Mononuclear cell (primary cell): ENCODE data around the gene KANSL1L. TPM values are rescaled to one million over a fixed set of nuclear protein-coding genes. Genes with fewer than 3 reads are reported as not detected.

Experiments used
- H3K27me3 ChIP-seq: 2 replicates; pipeline ENCODE4 v1.6.0; 2011; ENCODE audit warnings: low read length, control low read depth; ENCODE audit not compliant: insufficient read depth
- H3K4me1 ChIP-seq: 2 replicates; pipeline ENCODE4 v1.5.1; 2011; ENCODE audit warnings: mild to moderate bottlenecking, low read length, control low read depth; ENCODE audit not compliant: insufficient read depth
- H3K4me3 ChIP-seq: 2 replicates; pipeline ENCODE4 v1.5.1; 2011; ENCODE audit warnings: mild to moderate bottlenecking, low read length, moderate library complexity
- H3K9me3 ChIP-seq: 2 replicates; pipeline ENCODE4 v1.5.1; 2011; ENCODE audit warnings: low read depth, mild to moderate bottlenecking, control low read depth, low read length
- total RNA-seq: library from RNA; depleted of rRNA; stranded (reverse); fragments of >200 nt; gene quantifications from one replicate; pipeline ENCODE4 v1.2.3, GENCODE V29; 2012

The KANSL1L gene
- total RNA-seq, 1 donor = 15.4 TPM

DNA sequence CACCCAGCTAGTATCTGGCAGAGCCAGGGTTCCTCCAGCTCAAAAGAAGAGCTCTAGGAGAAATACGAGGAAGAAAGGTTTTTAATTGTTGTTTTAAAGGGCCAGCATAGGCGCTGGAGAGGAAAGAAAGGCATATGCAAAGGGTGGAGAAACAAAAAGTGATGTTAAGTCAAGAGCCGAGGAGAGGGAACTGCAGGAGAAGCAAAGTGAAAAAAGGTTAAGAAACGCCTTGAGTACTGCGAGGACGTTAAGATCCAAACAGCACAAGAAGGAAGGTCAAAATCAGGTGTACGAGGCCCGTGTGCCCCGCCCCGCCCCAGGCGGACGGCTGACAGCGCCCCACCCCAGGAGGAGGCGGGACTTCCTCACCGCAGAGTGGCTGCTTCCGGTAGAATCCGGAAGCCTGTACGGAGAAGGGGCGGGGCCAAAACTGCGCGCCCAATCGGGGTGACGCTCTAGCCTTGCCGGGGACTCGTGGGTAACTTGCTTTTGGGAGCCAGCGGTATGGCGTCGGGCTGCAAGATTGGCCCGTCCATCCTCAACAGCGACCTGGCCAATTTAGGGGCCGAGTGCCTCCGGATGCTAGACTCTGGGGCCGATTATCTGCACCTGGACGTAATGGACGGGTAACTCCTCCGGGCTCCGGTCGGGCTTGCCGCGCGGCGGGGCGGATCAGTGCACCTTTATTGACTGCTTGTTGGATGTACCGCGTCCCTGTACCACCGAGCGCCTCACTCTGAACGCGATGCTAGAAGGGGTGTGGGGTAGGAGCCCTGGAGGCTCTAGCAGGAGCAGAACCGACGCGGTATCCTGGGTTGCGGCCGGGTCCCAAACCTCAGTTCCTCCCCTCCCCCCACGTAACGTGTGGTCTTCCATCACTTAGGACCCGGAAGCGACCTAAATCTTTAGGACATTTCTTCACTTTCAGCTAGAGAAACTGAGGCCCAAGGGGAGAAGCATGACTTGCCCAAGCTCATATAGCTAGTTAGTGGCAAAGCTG, 168.8 kb downstream of the KANSL1L start, which contains the start of gene RPE:
TSS of gene RPE (plus strand) at position 481 of the 1,000 bp plus-strand sequence. CDS start at position 505, 24 bp downstream.
- H3K9me3 ChIP-seq = no peaks in the 10 kb centered on the region
- H3K4me1 ChIP-seq = peaks cover 42% of the 10 kb centered on the region

DNA sequence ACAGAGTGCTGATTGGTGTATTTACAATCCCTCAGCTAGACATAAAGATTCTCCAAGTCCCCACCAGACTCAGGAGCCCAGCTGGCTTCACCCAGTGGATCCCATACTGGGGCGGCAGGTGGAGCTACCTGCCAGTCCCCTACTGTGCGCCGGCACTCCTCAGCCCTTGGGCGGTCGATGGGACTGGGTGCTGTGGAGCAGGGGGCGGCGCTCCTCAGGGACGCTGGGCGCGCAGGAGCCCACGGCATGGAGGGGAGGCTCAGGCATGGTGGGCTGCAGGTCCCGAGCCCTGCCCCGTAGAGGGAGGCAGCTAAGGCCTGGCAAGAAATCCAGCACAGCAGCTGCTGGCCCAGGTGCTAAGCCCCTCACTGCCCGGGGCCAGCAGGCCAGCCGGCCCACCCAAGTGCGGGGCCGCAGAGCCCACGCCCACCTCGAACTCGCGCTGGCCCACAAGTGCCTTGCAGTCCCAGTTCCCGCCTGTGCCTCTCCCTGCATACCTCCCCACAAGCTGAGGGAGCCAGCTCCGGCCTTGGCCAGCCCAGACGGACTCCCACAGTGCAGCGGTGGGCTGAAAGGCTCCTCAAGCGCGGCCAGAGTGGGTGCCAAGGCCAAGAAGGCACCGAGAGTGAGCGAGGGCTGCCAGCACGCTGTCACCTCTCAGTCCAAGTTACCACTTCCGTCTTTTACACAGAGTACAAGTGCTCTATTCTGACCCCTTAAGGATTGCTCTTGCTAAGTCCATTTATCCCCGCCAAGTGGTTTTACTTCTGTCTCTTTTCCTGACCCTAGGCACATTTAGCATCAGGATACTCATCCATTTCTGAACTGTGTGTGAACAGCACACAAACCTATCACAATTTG, 170.5 kb downstream of the KANSL1L start:
- Histone ChIP-seq H3K9me3 (no peaks in the 10 kb centered on the region), H3K4me3 (no peak overlapping the region), H3K27me3 (no peaks in the 10 kb centered on the region), H3K4me1 (peaks cover 35% of the 10 kb centered on the region)

More for the DNA sequence above, 168.8 kb downstream of the KANSL1L start, which contains the start of gene RPE:
- no peaks in the 10 kb centered on the region for H3K27me3 ChIP-seq
- peak within 1 kb of the TSS; percentile 97 for H3K4me3 ChIP-seq

DNA sequence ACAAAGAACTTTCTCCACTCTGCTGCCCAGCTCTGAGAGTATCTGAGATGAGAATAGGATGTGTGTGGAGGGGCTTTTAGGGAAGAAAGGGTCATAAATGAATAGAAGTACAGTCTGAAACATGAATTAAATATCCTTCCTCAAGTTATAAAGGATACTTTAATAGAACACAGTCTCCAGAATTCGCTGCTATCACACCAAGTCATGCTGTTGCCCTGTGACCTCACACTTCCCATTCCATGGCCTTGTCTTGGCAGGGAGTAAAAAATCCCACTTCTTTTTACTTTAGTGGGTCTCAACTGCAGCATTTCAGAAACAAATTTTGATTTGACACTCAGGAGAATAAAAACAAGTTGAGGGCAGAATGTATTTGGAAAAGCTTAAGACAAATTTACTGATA, 172.6 kb downstream of the KANSL1L start:
- H3K4me1 ChIP-seq = peaks cover 14% of the 10 kb centered on the region
- no peak overlapping the region for H3K4me3 ChIP-seq
- no peaks in the 10 kb centered on the region for H3K9me3 ChIP-seq
- H3K27me3 ChIP-seq = peaks cover 4% of the 10 kb centered on the region

DNA sequence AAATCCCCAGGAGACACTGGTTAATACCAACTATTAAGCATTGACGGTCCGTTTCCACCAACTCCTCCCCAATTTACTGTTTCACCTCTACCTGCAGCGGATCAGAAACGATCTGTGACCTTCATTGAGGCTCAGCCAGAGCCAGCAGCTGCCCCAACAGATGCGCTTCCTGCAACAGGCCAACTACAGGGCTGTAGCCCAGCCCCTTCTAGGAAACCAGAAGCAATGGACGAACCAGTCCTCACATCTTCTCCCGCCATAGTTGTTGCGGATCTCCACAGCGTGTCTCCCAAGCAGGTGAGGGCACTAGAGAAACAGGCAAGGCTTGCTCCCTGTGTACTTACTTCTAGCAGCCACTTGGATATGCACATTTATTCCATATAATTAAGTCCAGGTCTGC, 177.2 kb downstream of the KANSL1L start:
- Histone ChIP-seq H3K4me3 (no peak overlapping the region), H3K9me3 (no peaks in the 10 kb centered on the region), H3K4me1 (no peaks in the 10 kb centered on the region), H3K27me3 (peaks cover 4% of the 10 kb centered on the region)

DNA sequence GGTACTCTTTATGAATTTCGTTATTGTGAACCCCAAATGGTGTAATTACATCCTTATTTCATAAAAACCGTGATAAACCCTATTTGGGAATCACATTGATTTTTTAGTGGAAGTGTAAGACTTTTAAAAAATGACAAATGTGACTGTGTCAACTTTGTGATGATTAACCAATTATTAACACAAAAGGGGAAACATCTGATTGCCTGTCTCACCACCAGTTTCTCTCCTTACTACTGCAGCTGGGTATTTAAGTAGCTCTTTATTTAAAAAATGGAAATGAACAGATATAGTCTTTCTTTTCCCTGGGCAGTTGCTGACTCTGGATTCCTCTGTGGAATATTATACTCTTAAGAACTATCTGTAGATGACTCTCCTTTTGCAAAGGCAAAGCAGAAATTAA, 180.4 kb downstream of the KANSL1L start:
- Histone ChIP-seq H3K4me3 (no peak overlapping the region), H3K27me3 (peaks cover 9% of the 10 kb centered on the region), H3K4me1 (peaks cover 12% of the 10 kb centered on the region), H3K9me3 (no peaks in the 10 kb centered on the region)

DNA sequence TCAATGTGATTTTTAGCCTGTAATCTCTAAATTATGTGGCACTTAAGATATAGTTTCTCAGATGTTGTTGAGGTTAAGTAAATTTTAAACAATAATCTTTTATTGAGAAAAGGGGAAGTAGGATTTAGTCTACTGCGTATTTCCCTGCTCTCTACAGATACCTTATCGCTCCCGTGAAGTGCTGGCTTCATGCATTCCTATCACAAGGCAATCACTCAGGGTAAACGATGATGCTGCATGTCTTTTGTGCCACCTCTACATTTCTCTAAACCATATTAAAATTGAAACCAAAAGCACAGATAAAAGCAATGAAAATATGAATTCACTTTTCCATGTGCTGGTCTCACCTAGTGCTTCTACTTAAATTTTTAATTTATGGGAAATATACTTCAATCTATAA, 183.2 kb downstream of the KANSL1L start:
- H3K9me3 ChIP-seq = no peaks in the 10 kb centered on the region
- H3K27me3 ChIP-seq = peaks cover 9% of the 10 kb centered on the region
- H3K4me1 ChIP-seq = peaks cover 16% of the 10 kb centered on the region
- H3K4me3 ChIP-seq = no peak overlapping the region

DNA sequence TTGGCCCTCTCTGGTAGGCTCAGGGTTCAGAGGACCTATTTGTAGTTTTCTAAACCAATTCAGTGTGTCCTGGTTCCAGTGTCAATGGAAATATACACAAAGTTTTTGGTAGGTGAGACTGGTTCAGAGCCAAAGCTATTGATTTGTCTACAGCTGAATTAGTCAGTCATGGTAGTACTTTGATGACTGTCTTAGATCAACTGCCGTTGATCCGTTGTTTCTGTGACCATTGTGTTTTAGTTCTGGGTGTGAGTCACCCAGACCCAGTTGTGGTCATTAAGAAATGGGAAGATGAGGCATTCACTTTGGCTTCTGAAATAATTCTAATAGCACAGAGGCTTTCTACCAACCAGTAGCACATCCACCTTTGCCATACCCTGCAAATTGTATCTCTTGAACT, 184.8 kb downstream of the KANSL1L start:
- Histone ChIP-seq H3K4me3 (no peak overlapping the region), H3K4me1 (peaks cover 16% of the 10 kb centered on the region), H3K27me3 (peaks cover 12% of the 10 kb centered on the region), H3K9me3 (no peaks in the 10 kb centered on the region)

DNA sequence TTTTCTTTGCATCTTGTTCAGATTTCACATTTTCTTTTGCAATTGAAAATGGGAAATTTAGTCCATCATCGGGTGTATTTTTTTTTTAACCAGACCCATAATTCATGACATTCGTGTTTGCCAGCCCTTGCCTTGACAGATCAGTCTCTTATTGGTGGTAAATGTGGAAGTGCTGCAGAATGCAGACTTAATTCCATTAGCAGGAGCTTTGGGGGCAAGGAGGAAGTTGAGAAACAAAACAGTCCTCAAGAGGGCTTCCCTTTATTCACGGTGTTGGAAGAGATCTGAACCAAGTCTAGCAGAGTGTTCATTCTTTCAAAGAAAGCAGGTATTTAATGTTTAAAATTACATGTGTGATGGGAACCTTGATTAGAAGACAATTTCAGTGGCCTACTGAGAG, 185.3 kb downstream of the KANSL1L start:
- peaks cover 12% of the 10 kb centered on the region for H3K27me3 ChIP-seq
- no peak overlapping the region for H3K4me3 ChIP-seq
- peaks cover 16% of the 10 kb centered on the region for H3K4me1 ChIP-seq
- H3K9me3 ChIP-seq = no peaks in the 10 kb centered on the region

DNA sequence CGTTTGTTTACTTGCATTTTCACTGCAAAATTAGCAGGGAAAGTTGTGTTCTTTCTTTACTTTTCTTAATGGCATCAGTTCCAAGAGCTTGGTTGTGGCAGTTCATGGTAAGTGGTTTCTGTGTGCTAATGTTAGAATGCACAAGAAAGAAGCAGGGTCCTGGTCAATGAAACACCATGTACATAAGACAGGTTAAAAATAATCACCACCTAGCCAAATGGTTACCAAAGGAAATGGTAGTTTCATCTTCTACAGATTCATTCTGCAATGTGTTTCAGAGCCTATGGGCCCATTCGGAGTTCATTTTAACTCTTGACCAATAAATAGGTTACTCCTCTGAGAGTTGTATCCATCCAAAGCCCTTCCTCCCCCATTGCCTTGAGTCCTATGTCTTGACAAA, 186.9 kb downstream of the KANSL1L start:
- H3K4me3 ChIP-seq = no peak overlapping the region

DNA sequence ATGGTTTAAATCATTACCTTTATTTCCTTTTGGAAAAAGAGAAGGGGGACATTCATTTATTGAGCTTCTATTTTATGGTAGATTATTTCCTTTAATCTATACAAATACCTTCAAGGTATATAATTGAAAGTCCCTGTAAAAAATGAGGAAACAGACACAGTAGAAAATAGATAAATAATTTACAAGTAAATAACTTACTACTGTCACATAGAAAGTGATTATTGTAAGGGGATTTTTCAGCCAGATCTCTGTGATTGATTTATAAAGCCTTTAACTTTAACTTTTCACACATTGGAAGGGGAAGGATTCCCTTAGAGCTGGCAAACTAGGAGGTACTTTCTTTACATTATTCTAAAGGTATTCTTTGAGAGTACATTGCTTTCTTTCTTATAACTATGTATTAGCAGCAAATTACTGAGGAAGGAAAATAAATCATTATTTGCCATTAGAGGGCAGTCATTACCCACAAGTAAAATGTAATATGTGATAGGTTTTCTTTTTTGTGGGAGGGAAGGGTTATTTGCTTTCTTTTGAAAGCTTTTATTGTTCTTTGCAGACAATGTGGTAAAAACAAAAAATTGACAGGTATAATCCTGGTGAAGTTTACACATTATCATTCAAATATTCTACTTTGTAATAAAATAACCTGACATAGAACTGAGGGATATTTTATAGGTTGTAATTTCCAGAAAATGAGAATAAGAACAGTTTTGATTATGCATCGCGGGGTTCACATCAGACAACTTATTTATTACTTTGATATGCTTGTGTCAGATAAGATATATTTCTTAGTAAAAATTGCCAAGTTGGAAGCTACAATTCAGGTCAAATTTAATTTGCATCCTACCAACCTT, 193.6 kb downstream of the KANSL1L start:
- peaks cover 3% of the 10 kb centered on the region for H3K27me3 ChIP-seq
- H3K9me3 ChIP-seq = no peaks in the 10 kb centered on the region
- H3K4me3 ChIP-seq = no peak overlapping the region
- no peaks in the 10 kb centered on the region for H3K4me1 ChIP-seq

More for the DNA sequence above, 186.9 kb downstream of the KANSL1L start:
- H3K27me3 ChIP-seq = peaks cover 12% of the 10 kb centered on the region
- no peaks in the 10 kb centered on the region for H3K9me3 ChIP-seq
- H3K4me1 ChIP-seq = peaks cover 16% of the 10 kb centered on the region

DNA sequence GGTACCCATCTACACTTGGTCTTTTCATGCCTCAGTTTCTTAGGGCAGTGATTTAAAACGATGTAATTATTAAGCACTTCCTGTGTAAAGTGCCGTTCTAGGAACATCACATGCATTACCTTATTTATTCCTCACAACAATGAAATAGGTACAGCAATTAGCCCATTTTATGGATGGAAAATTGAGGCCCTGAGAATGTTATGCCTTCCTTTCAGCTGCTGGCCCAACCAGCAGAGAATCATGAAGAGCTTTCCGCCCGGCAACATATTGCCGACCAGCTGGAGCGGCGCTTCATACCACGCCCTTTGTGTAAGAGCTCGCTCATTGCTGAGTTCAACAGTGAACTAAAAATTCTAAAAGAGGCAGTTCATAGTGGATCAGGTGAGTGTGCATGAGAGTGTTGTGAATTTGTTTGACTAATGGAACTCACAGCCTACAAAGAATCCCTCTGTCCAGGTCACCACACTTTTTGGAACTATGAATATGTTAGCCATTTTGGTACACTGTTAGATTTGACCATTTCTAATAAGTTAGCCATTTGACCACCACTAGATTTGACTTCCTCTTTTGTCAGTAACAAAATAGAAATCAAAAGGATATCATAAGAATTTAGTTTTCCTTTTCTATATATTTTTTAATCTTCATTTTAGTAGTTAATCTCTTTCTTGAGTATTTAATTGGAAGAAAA, 194.4 kb downstream of the KANSL1L start:
- Histone ChIP-seq H3K4me3 (no peak overlapping the region), H3K9me3 (no peaks in the 10 kb centered on the region), H3K27me3 (peaks cover 2% of the 10 kb centered on the region), H3K4me1 (no peaks in the 10 kb centered on the region)

DNA sequence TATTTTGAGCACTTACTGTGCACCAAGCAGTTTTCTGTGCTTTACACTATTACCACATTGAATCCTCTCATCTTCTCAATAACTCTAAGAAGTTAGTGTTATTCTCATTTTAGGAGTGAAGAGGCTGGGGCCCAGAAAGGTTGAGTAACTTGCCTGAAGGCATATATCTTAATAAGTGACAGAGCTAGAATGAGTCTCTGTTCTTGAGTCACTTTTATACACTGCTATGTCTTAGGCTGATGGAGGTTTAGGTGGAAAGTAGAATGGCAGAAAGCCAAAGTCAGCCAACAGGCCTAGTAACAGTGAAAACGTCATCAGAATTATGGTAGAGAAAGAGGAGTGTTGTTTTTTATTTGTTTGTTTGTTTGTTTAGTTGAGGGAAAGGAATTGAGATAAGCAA, 196.6 kb downstream of the KANSL1L start:
- H3K4me3 ChIP-seq = no peak overlapping the region
- no peaks in the 10 kb centered on the region for H3K9me3 ChIP-seq
- no peaks in the 10 kb centered on the region for H3K4me1 ChIP-seq
- H3K27me3 ChIP-seq = peaks cover 3% of the 10 kb centered on the region

DNA sequence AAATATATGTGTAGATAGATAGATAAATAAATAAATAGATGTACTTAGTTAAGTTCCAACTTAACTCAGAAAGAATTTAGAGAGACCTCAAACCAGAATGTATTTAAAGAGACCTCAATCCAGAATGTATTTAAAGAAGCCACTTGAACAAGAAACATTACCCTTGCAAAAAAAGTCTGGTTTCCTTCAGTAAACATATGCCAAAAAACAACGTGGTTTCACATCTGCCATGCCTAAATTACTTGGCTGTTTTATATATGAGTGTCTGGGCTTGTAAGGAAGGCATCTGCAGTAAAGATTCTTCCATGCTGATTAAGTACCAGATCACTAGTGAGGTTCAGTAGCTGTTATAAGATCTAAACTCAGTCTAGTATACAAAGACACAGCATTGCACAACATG, 197.9 kb downstream of the KANSL1L start:
- Histone ChIP-seq H3K27me3 (peaks cover 3% of the 10 kb centered on the region), H3K4me1 (no peaks in the 10 kb centered on the region), H3K9me3 (no peaks in the 10 kb centered on the region), H3K4me3 (no peak overlapping the region)
